GM23338 (cell line): Measurements from ENCODE around the gene SMYD1.

ENCODE experiments used
- CREB1 ChIP-seq: fragments of 250-450 bp; sonication (Bioruptor Pico); IDR thresholded peaks from 2 replicates; pipeline ENCODE4 v1.5.0; 2020; ENCODE audit warnings: low read depth, mild to moderate bottlenecking, moderate library complexity
- EZH2 ChIP-seq: fragments of 200-600 bp; sonication (generic); IDR thresholded peaks from one replicate; pipeline ENCODE4 v1.8.0; 2017; ENCODE audit warnings: antibody characterized with exemption, mild to moderate bottlenecking, low read depth; ENCODE audit not compliant: unreplicated experiment
- EZH2phosphoT487 ChIP-seq: fragments of 200-600 bp; sonication (generic); IDR thresholded peaks from one replicate; pipeline ENCODE4 v1.8.1; 2018; ENCODE audit warnings: antibody characterized with exemption; ENCODE audit not compliant: unreplicated experiment
- NANOG ChIP-seq: IDR thresholded peaks from 2 replicates; pipeline ENCODE4 v1.6.1; 2016; ENCODE audit warnings: antibody characterized with exemption, borderline replicate concordance
- POLR2AphosphoS5 ChIP-seq: IDR thresholded peaks from 2 replicates; pipeline ENCODE4 v1.6.1; 2016; ENCODE audit warnings: antibody characterized with exemption, low read depth
- STAT1 ChIP-seq: IDR thresholded peaks from one replicate; pipeline ENCODE4 v1.6.1; 2016; ENCODE audit warnings: antibody characterized with exemption; ENCODE audit not compliant: unreplicated experiment
- TF ChIP-seq, protein P1 (sequence below), 2 experiments: fragments of 200-600 bp in 1 of 2; sonication (generic) in 1 of 2; conservative IDR thresholded peaks; 2 replicates each; pipeline versions ENCODE4 v1.5.1 to v1.6.1; 2016 to 2017; ENCODE audit warnings: antibody characterized with exemption in 2 of 2, low read depth in 2 of 2, mild to moderate bottlenecking in 2 of 2, moderate library complexity in 1 of 2
- TF ChIP-seq, protein P2 (sequence below): IDR thresholded peaks from one replicate; pipeline ENCODE4 v1.6.1; 2018; ENCODE audit warnings: antibody characterized with exemption; ENCODE audit not compliant: unreplicated experiment

DNA sequence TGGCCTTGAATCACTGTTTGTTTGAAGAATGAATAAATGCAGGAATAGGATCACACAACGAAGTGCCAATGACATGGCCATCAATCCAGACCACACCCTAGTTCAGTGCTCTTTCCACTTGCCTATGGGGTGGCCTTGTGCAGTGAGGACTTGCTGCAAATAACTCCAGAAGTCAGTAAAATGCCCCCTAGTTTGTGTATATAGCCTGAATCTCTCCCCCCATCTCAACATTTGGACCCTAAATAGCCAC, 59.9 kb downstream of the SMYD1 start:
- no peak for TF ChIP-seq POLR2AphosphoS5
- no peak for TF ChIP-seq EZH2
- TF ChIP-seq CREB1 (CRISPR knock-in tag) = no peak
- TF ChIP-seq, protein P1, sequence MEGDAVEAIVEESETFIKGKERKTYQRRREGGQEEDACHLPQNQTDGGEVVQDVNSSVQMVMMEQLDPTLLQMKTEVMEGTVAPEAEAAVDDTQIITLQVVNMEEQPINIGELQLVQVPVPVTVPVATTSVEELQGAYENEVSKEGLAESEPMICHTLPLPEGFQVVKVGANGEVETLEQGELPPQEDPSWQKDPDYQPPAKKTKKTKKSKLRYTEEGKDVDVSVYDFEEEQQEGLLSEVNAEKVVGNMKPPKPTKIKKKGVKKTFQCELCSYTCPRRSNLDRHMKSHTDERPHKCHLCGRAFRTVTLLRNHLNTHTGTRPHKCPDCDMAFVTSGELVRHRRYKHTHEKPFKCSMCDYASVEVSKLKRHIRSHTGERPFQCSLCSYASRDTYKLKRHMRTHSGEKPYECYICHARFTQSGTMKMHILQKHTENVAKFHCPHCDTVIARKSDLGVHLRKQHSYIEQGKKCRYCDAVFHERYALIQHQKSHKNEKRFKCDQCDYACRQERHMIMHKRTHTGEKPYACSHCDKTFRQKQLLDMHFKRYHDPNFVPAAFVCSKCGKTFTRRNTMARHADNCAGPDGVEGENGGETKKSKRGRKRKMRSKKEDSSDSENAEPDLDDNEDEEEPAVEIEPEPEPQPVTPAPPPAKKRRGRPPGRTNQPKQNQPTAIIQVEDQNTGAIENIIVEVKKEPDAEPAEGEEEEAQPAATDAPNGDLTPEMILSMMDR (conservative IDR thresholded peaks at IDR 0.05; ENCODE audit: low read depth in 2 of 2) = no peak
- no peak for TF ChIP-seq NANOG
- TF ChIP-seq EZH2phosphoT487 = no peak
- TF ChIP-seq STAT1 = no peak
- TF ChIP-seq, protein P2, sequence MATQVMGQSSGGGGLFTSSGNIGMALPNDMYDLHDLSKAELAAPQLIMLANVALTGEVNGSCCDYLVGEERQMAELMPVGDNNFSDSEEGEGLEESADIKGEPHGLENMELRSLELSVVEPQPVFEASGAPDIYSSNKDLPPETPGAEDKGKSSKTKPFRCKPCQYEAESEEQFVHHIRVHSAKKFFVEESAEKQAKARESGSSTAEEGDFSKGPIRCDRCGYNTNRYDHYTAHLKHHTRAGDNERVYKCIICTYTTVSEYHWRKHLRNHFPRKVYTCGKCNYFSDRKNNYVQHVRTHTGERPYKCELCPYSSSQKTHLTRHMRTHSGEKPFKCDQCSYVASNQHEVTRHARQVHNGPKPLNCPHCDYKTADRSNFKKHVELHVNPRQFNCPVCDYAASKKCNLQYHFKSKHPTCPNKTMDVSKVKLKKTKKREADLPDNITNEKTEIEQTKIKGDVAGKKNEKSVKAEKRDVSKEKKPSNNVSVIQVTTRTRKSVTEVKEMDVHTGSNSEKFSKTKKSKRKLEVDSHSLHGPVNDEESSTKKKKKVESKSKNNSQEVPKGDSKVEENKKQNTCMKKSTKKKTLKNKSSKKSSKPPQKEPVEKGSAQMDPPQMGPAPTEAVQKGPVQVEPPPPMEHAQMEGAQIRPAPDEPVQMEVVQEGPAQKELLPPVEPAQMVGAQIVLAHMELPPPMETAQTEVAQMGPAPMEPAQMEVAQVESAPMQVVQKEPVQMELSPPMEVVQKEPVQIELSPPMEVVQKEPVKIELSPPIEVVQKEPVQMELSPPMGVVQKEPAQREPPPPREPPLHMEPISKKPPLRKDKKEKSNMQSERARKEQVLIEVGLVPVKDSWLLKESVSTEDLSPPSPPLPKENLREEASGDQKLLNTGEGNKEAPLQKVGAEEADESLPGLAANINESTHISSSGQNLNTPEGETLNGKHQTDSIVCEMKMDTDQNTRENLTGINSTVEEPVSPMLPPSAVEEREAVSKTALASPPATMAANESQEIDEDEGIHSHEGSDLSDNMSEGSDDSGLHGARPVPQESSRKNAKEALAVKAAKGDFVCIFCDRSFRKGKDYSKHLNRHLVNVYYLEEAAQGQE = no peak
